ENCODE results near the gene NHEJ1.

Gene NHEJ1

DNA sequence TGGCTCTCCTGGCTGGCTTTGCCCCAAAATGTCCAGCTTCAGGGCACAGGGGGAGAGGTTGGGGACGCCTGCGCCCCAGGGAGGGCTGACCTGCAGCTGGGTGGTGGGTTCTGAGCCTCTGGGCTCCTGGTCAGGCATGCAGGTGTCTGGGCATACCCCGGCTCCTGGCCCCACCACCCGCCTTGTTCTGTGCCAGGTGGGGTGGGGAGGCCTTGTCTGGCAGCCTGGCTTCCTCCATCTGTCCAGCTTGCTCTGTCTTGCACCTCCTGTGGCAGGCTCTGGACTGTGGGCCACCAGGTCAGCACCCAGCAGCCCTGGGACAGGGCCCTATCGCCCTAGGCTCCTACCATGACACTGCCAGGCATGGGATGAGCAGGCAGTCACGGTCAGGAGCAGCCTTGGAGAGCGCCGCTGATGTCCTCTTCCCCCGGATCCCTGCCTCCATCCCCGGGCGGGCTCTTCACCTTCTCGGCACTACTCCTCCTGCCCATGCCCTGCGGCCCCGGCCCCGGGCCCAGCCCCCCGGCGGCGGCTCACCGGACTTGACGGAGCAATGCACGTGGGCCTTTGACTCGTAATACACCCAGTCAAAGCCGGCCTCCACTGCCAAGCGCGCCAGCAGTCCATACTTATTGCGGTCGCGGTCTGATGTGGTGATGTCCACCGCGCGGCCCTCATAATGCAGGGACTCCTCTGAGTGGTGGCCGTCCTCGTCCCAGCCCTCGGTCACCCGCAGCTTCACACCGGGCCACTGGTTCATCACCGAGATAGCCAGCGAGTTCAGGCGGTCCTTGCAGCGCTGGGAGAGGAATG is 103.5 kb downstream of the NHEJ1 start:
- Histone ChIP-seq H3K4me1 (ENCODE audit: control insufficient read depth, low read length) (no peaks in the 10 kb centered on the region), H3K27me3 (ENCODE audit: control insufficient read depth, low read length) (peaks cover 50% of the 10 kb centered on the region), H3K4me2 (ENCODE audit: low read length) (no peak overlapping the region), H3K9me2 (replicated peaks; ENCODE audit: control insufficient read depth, low read length) (no peaks in the 10 kb centered on the region), H4K20me1 (ENCODE audit: control insufficient read depth, insufficient read depth, low read depth, low read length) (no peaks in the 10 kb centered on the region; the same call in 1 of the 2 replicates), H3K36me3 (ENCODE audit: control insufficient read depth, low read length) (no peaks in the 10 kb centered on the region), H3K79me2 (ENCODE audit: control insufficient read depth, low read length) (no peaks in the 10 kb centered on the region), H3F3A (ENCODE audit: control insufficient read depth, insufficient read depth) (no peaks in the 10 kb centered on the region), H3K9me3 (ENCODE audit: control insufficient read depth, insufficient read depth, low read length) (no peaks in the 10 kb centered on the region), H3K4me3 (ENCODE audit: low read length) (no peak overlapping the region), H3K27ac (ENCODE audit: low read depth, low read length) (no peak overlapping the region)
- no peak for TF ChIP-seq EZH2phosphoT487 (IDR thresholded peaks at IDR 0.05; ENCODE audit: borderline replicate concordance, low read length)
- TF ChIP-seq, protein P1, sequence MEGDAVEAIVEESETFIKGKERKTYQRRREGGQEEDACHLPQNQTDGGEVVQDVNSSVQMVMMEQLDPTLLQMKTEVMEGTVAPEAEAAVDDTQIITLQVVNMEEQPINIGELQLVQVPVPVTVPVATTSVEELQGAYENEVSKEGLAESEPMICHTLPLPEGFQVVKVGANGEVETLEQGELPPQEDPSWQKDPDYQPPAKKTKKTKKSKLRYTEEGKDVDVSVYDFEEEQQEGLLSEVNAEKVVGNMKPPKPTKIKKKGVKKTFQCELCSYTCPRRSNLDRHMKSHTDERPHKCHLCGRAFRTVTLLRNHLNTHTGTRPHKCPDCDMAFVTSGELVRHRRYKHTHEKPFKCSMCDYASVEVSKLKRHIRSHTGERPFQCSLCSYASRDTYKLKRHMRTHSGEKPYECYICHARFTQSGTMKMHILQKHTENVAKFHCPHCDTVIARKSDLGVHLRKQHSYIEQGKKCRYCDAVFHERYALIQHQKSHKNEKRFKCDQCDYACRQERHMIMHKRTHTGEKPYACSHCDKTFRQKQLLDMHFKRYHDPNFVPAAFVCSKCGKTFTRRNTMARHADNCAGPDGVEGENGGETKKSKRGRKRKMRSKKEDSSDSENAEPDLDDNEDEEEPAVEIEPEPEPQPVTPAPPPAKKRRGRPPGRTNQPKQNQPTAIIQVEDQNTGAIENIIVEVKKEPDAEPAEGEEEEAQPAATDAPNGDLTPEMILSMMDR (IDR thresholded peaks at IDR 0.05; ENCODE audit: low read depth, low read length, poor library complexity, severe bottlenecking) = no peak

- Histone ChIP-seq H3K4me2 (ENCODE audit: low read length) (no peak overlapping the region), H3K27ac (ENCODE audit: low read depth, low read length) (no peak overlapping the region), H3K4me1 (ENCODE audit: control insufficient read depth, low read length) (no peaks in the 10 kb centered on the region), H3K27me3 (ENCODE audit: control insufficient read depth, low read length) (peaks cover 45% of the 10 kb centered on the region), H3F3A (ENCODE audit: control insufficient read depth, insufficient read depth) (no peaks in the 10 kb centered on the region), H4K20me1 (ENCODE audit: control insufficient read depth, insufficient read depth, low read depth, low read length) (no peaks in the 10 kb centered on the region; the same call in 1 of the 2 replicates), H3K4me3 (ENCODE audit: low read length) (no peak overlapping the region), H3K36me3 (ENCODE audit: control insufficient read depth, low read length) (no peaks in the 10 kb centered on the region), H3K9me2 (replicated peaks; ENCODE audit: control insufficient read depth, low read length) (no peaks in the 10 kb centered on the region), H3K79me2 (ENCODE audit: control insufficient read depth, low read length) (no peaks in the 10 kb centered on the region), H3K9me3 (ENCODE audit: control insufficient read depth, insufficient read depth, low read length) (no peaks in the 10 kb centered on the region)
- no peak for TF ChIP-seq EZH2phosphoT487 (IDR thresholded peaks at IDR 0.05; ENCODE audit: borderline replicate concordance, low read length)
- TF ChIP-seq, protein P1 (IDR thresholded peaks at IDR 0.05; ENCODE audit: low read depth, low read length, poor library complexity, severe bottlenecking) = no peak
These were observed 104.3 kb downstream of the NHEJ1 start for GRCh38 chr2:219056176-219056895.

DNA sequence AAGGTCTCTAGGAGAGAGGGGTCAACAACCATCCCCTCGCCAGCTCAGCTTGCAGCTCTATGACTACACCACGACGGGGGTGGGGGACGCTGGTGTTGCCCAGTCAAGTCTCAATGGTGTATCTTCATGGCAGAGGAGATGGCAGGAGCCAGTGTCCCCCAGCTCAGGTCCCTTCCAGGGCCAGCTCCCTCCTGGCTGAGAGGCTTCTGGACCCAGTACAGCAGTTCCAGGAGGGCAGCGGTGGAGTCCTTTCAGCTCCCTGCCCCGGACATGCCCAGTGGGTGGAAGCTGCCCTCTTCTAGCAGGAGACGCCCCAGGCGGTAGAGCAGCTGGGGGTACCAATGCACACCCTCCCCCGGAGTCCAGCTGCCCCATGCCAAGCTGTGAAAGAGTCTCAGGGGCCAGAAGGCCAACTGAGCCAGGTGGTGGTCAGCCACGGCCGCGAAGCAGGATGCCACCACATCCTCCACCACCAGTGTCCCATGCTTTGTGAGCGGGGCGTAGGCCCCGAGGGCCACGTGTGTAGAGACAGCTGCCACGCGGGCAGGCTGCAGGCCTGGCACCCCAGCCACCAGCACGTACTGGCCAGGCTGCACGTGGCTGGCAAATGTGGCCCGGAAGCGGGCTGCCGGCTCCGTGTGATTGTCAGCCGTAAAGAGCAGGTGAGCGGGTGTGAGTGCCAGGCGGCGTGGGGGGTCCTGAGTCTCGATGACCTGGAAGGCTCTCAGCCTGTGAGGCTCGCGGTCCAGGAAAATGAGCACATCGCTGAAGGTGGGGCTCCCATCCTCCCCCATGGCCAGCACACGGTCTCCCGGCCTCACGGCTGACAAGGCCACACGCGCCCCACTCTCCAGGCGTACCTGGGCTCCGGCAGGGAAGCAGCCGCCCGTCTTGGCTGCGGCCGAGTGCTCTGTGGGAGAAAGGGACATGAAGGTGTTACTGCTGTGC is 105.4 kb downstream of the NHEJ1 start:
- Histone ChIP-seq H4K20me1 (ENCODE audit: control insufficient read depth, insufficient read depth, low read depth, low read length) (no peaks in the 10 kb centered on the region; the same call in 1 of the 2 replicates), H3F3A (ENCODE audit: control insufficient read depth, insufficient read depth) (no peaks in the 10 kb centered on the region), H3K9me2 (replicated peaks; ENCODE audit: control insufficient read depth, low read length) (no peaks in the 10 kb centered on the region), H3K4me2 (ENCODE audit: low read length) (no peak overlapping the region), H3K27ac (ENCODE audit: low read depth, low read length) (no peak overlapping the region), H3K27me3 (ENCODE audit: control insufficient read depth, low read length) (peaks cover 42% of the 10 kb centered on the region), H3K9me3 (ENCODE audit: control insufficient read depth, insufficient read depth, low read length) (no peaks in the 10 kb centered on the region), H3K4me1 (ENCODE audit: control insufficient read depth, low read length) (no peaks in the 10 kb centered on the region), H3K36me3 (ENCODE audit: control insufficient read depth, low read length) (no peaks in the 10 kb centered on the region), H3K4me3 (ENCODE audit: low read length) (no peak overlapping the region), H3K79me2 (ENCODE audit: control insufficient read depth, low read length) (no peaks in the 10 kb centered on the region)
- TF ChIP-seq, protein P1 (IDR thresholded peaks at IDR 0.05; ENCODE audit: low read depth, low read length, poor library complexity, severe bottlenecking) = no peak
- no peak for TF ChIP-seq EZH2phosphoT487 (IDR thresholded peaks at IDR 0.05; ENCODE audit: borderline replicate concordance, low read length)

Data from DOHH2 (cell line).